CD4-positive, alpha-beta T cell treated with Interleukin-10 for 1 hour (primary cell): ENCODE data around the gene ACAD8.
"Not testable (repeated sequence)": the region's sequence is repeated elsewhere in the genome, so short reads cannot be mapped to it uniquely, and the experiment has no call there.

Experiments used
- DNase-seq: peaks from one replicate; pipeline ENCODE4 v3.0.0-alpha.2; 2020

ACAD8 gene

GRCh38 chr11:134242376-134242775 is 11.0 kb upstream of the ACAD8 start:
- DNase-seq: no peak

DNA sequence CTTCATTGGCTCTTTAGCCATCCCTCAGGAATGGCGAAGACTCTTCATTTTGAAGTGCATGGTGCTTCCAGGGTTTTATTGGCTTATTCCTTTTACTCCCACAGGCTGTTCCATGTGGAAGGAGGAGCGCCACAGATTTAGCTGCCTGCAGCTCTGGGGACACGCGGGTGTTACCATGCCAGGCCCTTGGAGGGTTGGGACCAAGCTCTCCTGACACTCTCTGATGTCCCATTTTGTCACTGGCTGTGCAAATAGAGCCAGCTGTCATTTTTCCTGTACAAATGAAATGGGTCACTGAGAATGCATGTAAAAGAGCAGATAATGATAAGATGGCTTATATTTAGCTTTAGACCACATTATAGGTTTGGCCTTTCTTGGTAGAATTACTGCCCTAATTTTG is 9.5 kb upstream of the ACAD8 start:
- no peak for DNase-seq

DNA sequence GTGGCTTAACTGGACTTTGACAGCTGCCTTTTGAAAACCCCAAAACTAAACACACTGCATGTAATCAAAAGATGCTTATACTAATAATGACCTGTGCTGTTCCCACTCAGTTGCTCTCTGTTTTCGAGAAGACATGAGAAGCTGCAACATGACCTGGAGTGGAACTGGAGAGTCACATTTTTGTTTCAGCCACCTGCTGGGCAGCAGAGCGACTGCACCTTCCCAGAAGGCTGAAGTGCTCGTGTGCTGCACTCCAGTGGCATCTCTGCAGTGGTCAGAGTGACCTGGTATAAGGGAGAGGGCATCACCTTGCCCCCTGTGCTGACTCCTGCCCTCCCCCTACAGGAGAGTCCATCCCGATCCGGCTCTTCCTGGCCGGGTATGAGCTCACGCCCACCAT is 8.8 kb upstream of the ACAD8 start:
- peak; percentile 32 for DNase-seq

GRCh38 chr11:134245434-134245833 is 7.9 kb upstream of the ACAD8 start:
- no peak for DNase-seq

DNA sequence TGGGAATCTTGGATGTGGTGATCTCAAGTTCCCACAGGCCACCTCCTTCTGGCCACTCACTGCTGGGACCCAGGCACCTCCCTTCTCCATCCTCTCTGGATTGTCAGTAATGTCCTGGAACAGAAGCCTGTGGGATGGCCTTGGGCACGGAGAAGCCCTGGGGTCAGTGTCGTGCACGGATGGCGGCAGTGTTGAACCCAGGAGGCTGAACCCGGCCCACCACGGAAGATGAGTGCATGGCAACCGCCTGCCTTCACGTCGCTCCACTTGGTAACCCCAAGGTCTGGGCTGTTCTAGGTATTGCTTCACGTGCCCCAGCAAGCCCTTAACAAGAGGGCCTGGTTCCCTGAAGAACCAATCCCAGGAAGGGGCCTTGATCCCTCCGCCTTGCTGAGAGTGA is 7.3 kb upstream of the ACAD8 start:
- DNase-seq: no peak

DNA sequence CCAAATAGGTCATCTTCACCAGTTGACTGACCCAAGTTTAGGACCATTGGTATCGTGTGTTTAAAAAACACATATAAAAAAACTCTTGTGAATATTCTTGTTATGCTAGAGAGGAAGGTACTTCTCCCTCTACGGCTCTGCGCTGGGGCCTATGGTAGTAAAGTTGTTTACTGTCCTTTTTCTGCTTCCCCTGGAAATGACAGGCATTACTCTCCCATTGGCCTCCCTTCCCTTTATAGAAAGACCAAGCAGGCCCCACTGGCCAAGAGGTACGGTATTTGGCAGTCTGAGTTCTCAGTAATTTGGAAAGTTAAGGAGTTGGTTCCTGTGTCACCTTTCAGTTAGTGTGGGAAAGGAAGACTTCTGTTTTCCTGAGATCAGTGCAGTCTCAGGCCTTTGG is 6.7 kb upstream of the ACAD8 start:
- no peak for DNase-seq

DNA sequence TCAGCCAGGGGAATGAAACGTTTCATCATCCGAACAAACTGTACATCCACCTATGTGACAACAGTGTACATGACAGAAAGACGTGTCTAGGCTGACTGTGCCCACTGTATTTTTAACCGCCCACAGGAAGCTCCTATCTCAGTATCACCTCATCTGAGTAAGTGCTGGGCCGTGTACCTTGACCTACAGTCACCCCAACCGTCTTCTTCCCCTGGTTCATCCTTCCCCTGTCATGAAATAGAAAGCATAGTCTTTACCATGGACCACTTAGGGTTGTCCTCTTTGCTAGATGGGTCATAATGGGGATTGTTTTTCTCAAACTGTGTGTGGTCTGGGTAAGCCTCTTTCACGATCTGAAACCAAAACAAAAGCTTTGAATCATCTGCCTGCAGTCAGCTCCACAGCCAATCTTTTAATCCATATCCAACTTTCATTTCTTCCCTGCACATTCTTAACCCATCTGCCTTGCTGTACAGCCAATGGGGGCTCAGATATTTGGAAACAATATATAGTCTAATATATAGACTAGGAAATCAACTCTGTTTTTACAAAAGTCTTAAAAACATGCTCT is 4.4 kb upstream of the ACAD8 start:
- DNase-seq: no peak

DNA sequence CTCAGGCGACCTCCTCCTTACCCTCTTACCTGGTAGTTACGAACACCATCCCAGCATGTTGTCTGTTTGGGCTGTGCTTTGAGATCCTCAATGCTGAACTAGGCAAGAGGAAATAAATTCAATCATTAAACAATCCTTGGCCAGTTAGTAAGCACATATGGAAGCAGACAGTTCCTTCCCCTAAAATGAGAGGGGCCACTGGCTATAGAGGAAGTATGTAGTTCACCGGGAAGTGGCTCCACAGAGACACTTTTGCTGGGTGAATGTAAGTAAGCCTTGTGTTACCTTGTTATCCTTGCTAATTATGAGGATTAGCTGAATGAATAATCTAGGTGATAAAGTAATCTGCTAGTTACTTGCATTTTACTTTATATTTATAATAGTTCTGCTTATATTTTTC is 3.1 kb upstream of the ACAD8 start:
- no peak for DNase-seq

DNA sequence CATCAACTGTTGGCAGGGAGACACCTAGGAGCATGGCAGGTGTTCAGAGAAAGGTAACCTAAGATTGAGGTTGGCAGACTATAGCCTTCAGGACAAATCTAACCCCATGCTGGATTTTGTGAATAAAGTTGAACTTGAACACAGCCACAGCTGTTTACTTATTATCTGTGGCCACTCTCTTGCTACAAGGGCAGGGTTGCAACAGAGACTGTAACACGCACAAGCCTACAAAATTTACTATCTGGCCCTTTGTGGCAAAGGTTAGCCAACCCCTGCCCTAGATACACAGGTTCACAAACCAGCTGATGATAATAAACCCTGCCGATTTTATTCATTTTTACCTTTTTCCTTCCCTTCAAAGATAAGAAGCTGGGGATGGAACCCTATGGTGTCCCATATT is 2.7 kb upstream of the ACAD8 start:
- no peak for DNase-seq

- DNase-seq: no peak
These were observed 801 bp upstream of the ACAD8 start for GRCh38 chr11:134252346-134253187.

DNA sequence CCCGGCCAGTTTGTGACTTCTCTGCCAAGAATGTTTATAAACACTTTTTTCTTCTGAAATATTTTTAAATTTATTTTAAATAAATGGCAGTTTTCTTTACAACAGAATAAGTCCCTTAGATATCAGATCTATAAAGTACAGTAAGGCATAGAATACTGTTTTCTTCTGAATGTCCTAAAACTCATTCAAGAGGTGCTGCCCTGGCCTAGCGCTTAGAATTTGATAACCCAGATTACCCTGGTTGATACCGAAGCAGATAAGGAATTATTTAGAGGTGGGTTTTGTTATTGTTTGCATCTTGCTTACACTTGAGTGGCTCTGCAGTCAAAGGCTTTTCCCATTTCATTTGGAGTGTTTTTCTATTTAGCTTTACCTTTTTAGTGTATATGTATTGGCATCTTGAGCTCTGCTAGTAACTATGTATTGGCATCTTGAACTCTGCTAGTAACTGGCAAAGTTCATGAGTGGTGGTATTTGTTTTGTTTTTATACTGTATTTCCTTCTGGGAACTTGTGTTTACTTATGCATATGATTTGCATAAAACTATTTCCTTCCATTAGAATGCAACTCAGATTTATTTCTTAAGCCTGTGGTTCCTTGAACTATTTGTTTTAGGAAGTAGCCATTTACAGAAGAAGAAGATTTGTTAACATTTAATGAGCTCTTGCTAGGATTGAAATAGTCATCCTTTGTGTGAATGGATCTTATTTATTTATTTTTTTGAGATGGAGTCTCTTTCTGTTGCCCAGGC is 1.2 kb downstream of the ACAD8 start:
- DNase-seq: no peak

GRCh38 chr11:134255184-134255561 is 1.8 kb downstream of the ACAD8 start:
- DNase-seq: not testable (repeated sequence)

DNA sequence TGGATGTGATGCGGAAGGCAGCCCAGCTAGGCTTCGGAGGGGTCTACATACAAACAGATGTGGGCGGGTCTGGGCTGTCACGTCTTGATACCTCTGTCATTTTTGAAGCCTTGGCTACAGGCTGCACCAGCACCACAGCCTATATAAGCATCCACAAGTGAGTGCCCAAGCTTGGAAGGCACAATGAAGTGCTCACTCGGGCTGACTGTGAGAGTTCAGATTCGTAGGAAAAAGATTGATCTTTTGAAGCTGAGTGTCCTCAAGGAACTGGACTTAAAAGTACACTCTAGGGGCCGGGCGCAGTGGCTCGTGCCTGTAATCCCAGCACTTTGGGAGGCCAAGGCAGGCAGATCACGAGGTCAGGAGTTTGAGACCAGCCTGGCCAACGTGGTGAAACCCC is 3.7 kb downstream of the ACAD8 start:
- DNase-seq: no peak

GRCh38 chr11:134258577-134258976 is 5.2 kb downstream of the ACAD8 start:
- no peak for DNase-seq

- no peak for DNase-seq
These were observed 7.1 kb downstream of the ACAD8 start for GRCh38 chr11:134260503-134260902.

- DNase-seq: no peak
These were observed 7.6 kb downstream of the ACAD8 start for GRCh38 chr11:134260983-134261382.

DNA sequence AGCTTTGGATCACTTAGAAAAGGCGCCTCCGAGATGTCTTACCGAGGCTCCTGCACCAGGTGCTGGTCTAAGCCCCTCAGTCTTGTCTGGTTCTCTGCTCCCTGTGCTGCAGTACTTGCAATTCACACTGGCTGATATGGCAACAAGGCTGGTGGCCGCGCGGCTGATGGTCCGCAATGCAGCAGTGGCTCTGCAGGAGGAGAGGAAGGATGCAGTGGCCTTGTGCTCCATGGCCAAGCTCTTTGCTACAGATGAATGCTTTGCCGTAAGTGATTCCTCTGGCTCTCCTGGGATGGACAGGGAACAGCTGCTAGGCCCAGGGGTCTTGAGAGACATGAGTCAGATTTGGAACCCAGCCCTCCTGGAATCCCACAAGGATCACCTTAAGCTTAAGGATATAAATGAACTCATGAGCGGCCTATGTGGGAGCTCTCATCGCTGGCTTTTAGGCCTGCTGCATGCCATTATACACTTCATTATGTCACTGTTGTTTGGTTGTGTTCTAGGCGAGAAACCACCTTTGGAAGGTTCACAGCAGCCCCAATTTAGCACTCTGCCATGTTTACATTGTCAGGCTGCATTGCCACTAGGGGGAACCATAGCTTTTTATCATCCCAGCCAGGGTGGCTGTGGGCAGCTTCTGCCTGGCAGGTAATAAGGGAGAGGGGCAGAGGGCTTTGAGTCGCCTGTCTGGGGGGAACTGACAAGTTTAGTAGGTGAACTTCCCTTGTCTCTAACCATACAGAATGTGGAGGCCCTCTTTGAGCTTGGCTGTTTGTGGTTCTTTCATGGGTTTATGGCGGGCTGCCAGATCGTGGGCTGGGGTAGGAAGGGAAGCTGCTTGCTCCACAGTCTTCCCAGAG is 8.5 kb downstream of the ACAD8 start:
- DNase-seq: peak; percentile 54

- DNase-seq: no peak
These were observed 11.8 kb downstream of the ACAD8 start for GRCh38 chr11:134264966-134265764.

DNA sequence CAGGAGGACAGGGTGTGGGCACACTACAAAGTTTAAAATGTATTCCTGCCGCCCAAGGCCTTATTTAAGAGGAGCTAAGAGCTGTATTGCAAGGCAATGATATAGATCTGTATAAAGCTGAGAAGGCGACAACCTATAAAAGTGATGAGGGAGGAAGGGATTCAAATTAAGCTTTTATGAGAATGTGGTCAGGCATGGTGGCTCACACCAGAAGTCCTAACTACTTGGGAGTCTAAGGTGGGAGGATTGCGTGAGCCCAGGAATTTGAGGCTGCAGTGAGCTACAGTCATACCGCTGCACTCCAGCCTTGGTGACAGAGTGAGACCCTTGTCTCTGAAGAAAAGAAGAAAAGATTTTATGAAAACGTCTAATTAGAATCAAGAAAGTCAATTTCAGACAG is 13.1 kb downstream of the ACAD8 start:
- DNase-seq: no peak

DNA sequence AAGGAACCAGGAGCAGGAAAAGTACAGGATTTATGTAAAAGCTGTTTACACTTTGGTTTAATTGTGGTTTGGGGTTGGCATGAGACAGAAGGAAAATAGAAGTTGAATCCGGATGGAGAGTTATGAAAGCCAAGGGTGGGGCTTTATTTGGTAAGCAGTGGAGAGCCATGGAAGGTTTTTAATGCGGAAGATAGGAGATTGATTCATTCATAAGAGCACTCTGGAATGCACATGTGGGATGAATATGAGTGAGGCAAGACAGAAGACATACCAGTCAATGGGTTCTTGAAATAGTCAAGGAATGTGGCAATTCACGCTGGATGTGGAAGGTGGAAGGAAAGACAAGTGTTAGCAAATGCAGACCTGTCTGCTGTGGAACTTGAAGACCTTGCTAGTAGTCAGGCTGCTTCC is 13.5 kb downstream of the ACAD8 start:
- DNase-seq: no peak

DNA sequence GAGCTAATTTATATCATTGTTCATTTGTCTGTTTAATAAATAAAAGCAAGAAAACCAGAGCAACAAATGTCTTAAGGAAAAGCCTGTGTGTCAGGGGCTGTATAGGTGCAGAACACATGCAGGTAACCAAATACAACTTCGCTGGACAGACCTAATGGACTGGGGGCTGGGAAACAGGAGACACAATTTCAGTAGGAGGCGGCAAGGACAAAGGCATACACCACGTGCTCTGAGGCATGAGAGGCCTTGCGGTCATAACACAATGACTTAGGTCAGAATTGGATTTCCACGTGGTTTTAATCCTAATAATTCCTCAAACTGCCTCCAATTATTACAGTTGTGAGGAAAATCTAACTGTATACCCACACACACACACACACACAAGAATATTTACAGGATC is 14.1 kb downstream of the ACAD8 start:
- no peak for DNase-seq

- no peak for DNase-seq
These were observed 14.6 kb downstream of the ACAD8 start for GRCh38 chr11:134267966-134268365.
